NCI-H146 treated with DMSO at 0.1 percent for 48 hours (cell line): ENCODE measurements around the gene SLC39A13.

Experiments
- DNase-seq: peaks from one replicate; lab custom pipeline; 2025; ENCODE audit not compliant: unreplicated experiment; lab: John Stamatoyannopoulos, UW

Gene SLC39A13

DNA sequence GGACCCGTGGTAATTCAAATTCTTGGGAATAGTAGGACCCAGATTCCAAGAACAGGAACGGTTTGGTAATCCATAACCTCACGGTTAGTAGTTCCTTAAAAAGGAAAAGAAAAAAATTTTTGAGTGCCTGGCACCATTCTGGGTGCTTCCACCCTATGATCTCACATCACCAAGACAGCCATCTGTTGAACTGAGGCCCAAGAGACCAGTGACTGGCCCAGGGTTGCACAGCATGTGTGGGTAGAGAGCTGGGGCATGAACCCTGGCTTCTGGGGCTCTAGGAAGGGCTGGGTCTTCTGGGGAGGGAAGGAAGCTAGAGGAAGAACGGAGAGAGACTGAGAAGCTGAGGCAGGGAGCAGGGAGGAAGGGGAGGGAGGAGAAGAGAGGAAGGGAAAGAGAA, 25.3 kb upstream of the SLC39A13 start:
- no peak for DNase-seq

GRCh38 chr11:47384498-47384897, 23.9 kb upstream of the SLC39A13 start:
- DNase-seq: no peak

GRCh38 chr11:47387944-47388696, 20.3 kb upstream of the SLC39A13 start:
- no peak for DNase-seq

DNA sequence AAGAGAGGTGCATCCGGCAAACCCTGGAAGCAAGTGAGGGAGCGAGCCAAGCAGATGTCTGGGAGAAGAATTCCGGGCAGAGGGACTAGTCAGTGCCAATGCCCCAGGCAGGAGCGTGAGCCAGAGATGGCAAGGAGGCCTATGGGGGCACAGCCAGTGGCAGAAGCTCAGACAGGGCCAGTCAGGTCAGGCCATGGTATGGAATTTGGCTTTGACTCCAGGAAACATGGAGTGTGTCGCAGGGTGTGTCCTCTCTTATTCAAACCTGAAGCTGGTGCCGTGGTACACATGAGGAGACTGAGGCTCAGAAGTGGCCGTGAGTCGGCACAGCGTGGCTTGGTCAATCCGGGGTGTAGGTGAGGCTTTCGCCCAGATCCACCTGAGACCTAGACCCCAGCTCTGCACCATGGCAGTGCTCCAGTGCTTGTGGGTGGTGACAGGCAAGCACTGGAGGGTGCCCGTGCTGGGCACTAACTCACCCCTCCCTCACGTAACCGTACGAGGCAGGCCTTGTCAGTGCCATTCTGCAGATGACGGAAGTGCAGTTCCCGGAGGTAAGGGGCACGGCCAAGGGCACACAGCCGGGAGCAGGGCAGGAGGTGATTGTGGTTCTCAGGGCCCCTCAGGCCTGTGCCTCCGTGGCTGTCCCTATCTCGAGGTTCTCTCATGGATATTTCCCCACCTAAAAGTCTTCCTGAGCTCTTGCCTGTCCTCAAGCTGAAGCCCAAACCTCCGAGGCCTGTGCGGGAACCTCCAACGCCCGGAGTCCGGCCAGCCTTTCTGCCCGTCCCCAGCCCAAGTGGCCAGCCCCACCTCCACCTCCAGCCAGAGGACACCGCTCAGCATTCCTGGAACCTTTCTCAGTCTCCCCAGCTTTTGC, 19.5 kb upstream of the SLC39A13 start:
- no peak for DNase-seq

- no peak for DNase-seq
These were observed 18.6 kb upstream of the SLC39A13 start for GRCh38 chr11:47389577-47390421.

DNA sequence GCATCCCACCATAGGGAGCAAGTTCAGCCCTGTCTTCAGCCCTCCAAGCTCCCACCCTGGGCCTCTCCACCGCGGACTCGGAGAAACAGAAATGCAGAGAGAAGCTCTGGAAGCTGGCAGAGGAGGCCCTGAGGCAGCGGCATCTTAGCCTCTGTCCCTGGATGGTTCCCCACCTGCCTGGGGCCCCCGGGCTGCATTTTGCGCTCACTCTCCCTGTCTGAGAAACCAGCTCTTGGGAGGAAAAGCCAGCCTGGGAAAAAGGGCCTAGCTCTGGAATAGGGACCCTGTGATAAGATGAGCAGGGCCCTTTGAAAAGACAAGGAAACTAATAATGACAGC, 18.0 kb upstream of the SLC39A13 start:
- no peak for DNase-seq

DNA sequence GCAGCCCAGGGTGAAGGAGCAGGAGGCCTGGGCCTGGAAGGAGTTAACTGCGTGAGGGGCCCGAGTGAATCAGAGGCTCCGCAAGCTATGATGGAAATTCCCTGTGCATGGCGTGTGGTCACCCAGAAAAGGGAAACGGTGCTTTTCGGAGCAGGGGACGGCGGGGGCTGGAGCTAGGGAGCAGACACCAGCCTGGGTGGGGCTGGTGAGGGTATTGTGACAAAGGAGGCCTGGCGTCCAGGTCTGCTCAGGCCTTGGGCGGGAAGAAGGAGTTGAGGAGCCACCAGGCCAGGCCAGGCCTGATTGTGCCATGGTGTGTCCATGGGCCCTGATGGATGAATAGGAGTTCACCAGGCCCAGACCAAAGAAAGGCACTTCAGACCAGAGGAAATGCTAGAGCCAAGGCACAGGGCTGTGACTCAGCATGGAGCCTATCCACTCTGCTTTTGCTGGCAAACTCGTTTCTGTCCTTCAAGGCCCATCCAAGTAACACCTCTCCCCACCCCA, 17.3 kb upstream of the SLC39A13 start:
- no peak for DNase-seq

GRCh38 chr11:47391711-47392432, 16.5 kb upstream of the SLC39A13 start:
- no peak for DNase-seq

GRCh38 chr11:47392546-47393162, 15.7 kb upstream of the SLC39A13 start:
- no peak for DNase-seq

- DNase-seq: no peak
These were observed 15.0 kb upstream of the SLC39A13 start for GRCh38 chr11:47393163-47394049.

- DNase-seq: no peak
These were observed 14.4 kb upstream of the SLC39A13 start for GRCh38 chr11:47394050-47394321.

DNA sequence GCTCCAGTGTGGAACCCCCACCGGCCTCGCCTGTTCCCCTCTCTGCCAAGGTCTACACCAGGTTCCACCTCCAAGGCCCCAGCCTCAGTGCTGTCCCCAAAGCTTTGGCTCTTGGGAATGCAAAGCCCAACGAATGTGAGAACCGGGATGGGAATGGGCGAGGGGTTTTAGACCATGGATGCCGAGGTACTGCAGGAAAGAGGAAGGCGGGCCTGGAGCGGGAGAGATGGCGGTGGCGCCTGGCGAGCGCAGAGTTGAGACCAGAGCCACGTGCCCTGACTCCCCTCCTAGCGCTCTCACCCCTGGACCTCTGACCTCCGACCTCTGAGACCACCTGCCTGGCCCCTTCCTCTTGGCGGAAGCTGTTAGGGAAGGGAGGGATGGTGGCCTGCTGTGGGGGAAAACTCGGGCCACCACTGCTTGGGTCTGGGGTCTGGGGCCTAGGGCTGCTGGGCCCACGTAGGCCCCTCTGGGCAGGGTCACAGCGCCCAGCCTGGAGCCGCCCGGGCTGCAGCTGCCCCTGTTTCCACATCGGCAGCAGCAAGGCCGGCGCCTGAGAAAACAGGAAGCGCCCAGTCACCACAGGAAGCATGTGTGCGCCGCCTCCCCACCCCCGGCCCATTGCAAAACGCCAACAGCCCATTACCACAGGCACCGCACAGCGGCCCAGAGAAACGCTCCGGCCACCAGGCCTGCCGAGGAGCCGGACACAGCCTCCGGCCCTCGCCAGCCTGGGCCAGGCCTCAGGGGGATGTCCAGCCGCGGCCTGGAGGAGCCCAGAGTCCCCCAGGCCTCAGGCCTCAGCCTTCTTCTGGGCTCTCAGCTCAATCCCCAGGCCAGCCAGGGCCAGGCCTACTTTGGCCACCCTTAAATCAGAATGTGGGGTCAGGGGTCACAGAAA, 13.8 kb upstream of the SLC39A13 start:
- DNase-seq: no peak

- no peak for DNase-seq
These were observed 13.0 kb upstream of the SLC39A13 start for GRCh38 chr11:47395223-47396048.

DNA sequence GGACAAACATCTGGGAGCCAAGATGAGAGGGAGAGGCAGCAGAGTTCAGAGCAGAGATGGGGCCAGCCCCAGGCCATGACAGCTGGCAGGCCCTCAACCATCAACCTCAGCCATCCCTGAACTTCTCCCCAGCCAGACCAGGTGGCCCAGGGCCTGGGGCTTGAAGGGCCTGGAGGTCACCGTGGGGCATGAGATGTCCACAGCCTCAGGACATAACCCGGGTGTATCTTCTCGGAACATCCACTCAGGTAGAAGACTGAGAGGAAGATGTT, 12.4 kb upstream of the SLC39A13 start:
- DNase-seq: no peak

DNA sequence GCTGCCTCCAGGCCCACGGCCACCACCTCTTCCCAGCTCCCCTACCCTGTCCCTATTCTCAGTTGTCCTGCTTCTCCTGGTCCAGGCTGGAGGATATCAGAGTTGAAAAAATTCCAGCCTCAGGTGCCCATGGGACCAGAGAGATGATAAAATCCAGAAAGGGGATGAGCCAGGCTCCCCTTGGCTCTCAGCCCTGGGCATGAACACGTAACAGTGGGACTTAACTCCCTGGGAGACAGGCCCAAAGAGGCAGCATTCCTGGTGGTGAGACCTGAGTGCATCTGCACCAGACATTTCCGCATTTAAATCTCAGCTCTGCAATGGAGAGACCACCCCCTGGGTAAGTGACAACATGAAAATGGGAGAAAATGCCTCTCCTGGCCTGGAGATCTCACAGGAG, 10.4 kb upstream of the SLC39A13 start:
- no peak for DNase-seq

DNA sequence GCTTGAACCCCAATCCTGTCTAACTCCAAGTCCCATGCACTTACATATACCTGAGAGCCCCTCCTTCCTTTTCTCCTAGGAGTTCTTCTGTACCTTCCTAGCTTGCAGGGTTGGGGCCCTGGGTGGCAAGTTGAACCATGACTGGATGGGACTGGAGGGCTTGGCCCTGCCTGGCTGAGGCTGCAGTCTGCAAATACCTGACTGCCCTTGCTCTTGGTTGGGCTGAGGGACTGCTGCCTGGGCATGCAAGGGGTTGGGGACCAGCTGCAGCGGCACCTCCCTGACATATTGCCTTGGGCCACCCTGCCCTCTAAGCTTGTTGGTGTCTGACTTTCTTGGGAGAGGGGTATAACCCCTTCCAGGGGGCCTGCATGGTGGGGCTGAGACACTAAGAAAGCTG, 9.8 kb upstream of the SLC39A13 start:
- DNase-seq: no peak

GRCh38 chr11:47399860-47400767, 8.3 kb upstream of the SLC39A13 start:
- peak; percentile 3 for DNase-seq
